ENCODE measurements around the gene KRTAP5-9. TPM values are rescaled to one million over a fixed set of nuclear protein-coding genes. Genes with fewer than 3 reads are reported as not detected.
A peak's percentile ranks its signal among the peaks of the same experiment; 100 is the strongest.

Gene KRTAP5-9
- total and polyA plus RNA-seq, 3 experiments from 2014 or later: not detected

- peaks cover 0 to 10% (median 5%) of the 10 kb centered on the region in 5 donors for H3K9me3 Mint-ChIP-seq
- H3K9me3 ChIP-seq (ENCODE audit: low read length): no peaks in the 10 kb centered on the region
- no peak for DNase-seq
- H3K36me3 ChIP-seq (ENCODE audit: insufficient read depth, low read length): no peaks in the 10 kb centered on the region
- peaks cover 3% of the 10 kb centered on the region for H3K27me3 ChIP-seq (ENCODE audit: insufficient read depth, low read length, poor library complexity, severe bottlenecking)
- no peaks in the 10 kb centered on the region for H3K4me1 ChIP-seq (ENCODE audit: insufficient read depth, low read length)
- no peak overlapping the region for H3K4me3 ChIP-seq (ENCODE audit: low read length)
- H3K4me3 Mint-ChIP-seq: no peak overlapping the region
- POLR2A ChIA-PET: no interaction called here
- peaks cover 0 to 8% (median 7%) of the 10 kb centered on the region in 3 donors for H3K4me1 Mint-ChIP-seq
- peaks cover 25 to 60% of the 10 kb centered on the region in 2 donors for H3K27me3 Mint-ChIP-seq
- H3K36me3 Mint-ChIP-seq: peaks cover 0 to 11% (median 0%) of the 10 kb centered on the region in 3 donors
- CTCF ChIA-PET: no interaction called here
- H3K27ac Mint-ChIP-seq: no peak overlapping the region
- H3K27ac ChIP-seq (ENCODE audit: low read depth, low read length): no peak overlapping the region
These were observed 4.4 kb upstream of the KRTAP5-9 start for GRCh38 chr11:71543866-71544265.

DNA sequence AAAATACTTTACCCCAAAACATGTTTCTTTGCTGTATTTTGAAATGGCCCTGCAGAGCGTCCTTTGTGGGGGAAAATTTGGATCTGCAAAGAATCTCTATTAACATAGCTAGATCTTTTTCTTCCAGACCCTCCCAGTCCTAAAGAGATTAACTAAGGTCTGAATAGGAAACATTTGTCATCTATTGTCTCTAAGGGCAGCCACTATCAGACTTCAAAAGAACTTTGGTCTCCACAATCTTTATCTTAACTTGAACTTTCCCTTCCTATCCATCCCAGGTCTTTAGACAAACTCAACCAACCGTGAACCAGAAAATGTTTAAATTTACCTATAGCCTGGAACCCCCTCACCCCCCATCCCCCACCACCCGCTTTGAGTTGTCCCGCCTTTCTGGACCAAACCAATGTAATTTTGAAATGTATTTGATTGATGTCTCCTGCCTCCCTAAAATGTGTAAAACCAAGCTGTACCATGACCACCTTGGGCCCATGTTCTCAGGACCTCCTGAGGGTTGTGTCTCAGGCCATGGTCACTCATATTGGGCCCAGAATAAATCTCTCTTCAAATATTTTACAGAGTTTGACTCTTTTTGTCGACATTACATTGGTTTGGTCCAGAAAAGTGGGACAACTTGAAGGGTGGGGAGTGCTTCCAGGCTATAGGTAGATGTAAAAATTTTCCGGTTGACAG is 3.5 kb upstream of the KRTAP5-9 start:
- ChIA-PET CTCF (no interaction called here), POLR2A (no interaction called here)
- Mint-ChIP-seq H3K36me3 (peaks cover 0 to 11% (median 0%) of the 10 kb centered on the region in 3 donors), H3K4me3 (no peak overlapping the region), H3K9me3 (peaks cover 0 to 10% (median 5%) of the 10 kb centered on the region in 5 donors), H3K4me1 (peaks cover 0 to 8% (median 7%) of the 10 kb centered on the region in 3 donors), H3K27ac (peak overlapping the region in 1 of 8 donors; percentile 31), H3K27me3 (peaks cover 30 to 60% of the 10 kb centered on the region in 2 donors)
- Histone ChIP-seq H3K9me3 (ENCODE audit: low read length) (no peaks in the 10 kb centered on the region), H3K27me3 (ENCODE audit: insufficient read depth, low read length, poor library complexity, severe bottlenecking) (peaks cover 3% of the 10 kb centered on the region), H3K4me1 (ENCODE audit: insufficient read depth, low read length) (no peaks in the 10 kb centered on the region), H3K4me3 (ENCODE audit: low read length) (no peak overlapping the region), H3K36me3 (ENCODE audit: insufficient read depth, low read length) (no peaks in the 10 kb centered on the region), H3K27ac (ENCODE audit: low read depth, low read length) (no peak overlapping the region)
- no peak for DNase-seq

DNA sequence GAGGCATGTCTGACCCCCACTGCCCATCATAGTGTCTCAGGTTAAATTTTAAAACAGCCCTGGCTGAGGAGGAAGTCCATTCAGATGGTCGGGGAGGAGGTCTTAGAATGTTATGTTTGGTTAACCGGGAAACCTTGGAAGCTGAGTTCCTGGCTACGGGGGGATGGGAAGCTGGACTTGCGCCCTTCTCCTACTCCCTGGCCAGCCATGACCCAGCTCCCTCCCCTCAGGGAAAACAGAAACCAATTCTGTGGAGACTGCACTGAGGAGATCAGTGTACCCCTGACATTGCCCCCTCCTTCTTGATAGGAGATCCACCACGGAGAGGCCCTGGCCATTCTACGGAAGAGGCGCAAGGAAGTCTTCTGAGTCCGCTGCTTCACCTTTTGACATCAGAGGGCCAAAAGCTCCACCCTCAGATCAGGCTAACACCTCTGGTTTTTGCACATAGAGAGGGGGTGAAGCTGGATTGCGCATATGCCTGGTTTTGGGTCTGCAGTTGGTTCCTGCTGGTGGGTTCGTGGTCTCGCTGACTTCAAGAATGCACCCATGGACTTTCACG is 2.7 kb upstream of the KRTAP5-9 start:
- ChIA-PET POLR2A (no interaction called here), CTCF (no interaction called here)
- no peak for DNase-seq
- Histone ChIP-seq H3K4me3 (ENCODE audit: low read length) (no peak overlapping the region), H3K27me3 (ENCODE audit: insufficient read depth, low read length, poor library complexity, severe bottlenecking) (peaks cover 3% of the 10 kb centered on the region), H3K4me1 (ENCODE audit: insufficient read depth, low read length) (no peaks in the 10 kb centered on the region), H3K36me3 (ENCODE audit: insufficient read depth, low read length) (no peaks in the 10 kb centered on the region), H3K27ac (ENCODE audit: low read depth, low read length) (no peak overlapping the region), H3K9me3 (ENCODE audit: low read length) (no peaks in the 10 kb centered on the region)
- no peak overlapping the region for H3K27ac Mint-ChIP-seq
- H3K4me3 Mint-ChIP-seq: no peak overlapping the region
- H3K9me3 Mint-ChIP-seq: peaks cover 0 to 9% (median 5%) of the 10 kb centered on the region in 5 donors
- H3K27me3 Mint-ChIP-seq: peaks cover 30 to 62% of the 10 kb centered on the region in 2 donors
- H3K36me3 Mint-ChIP-seq: peaks cover 0 to 11% (median 0%) of the 10 kb centered on the region in 3 donors
- H3K4me1 Mint-ChIP-seq: peaks cover 0 to 8% (median 7%) of the 10 kb centered on the region in 3 donors

GRCh38 chr11:71548716-71549151 is 514 bp downstream of the KRTAP5-9 start:
- Mint-ChIP-seq H3K9me3 (peaks cover 0 to 2% (median 0%) of the 10 kb centered on the region in 5 donors), H3K27me3 (peaks cover 22 to 41% of the 10 kb centered on the region in 2 donors), H3K4me1 (peaks cover 0 to 4% (median 2%) of the 10 kb centered on the region in 3 donors), H3K4me3 (no peak overlapping the region), H3K27ac (no peak overlapping the region), H3K36me3 (no peaks in the 10 kb centered on the region)
- H3K4me1 ChIP-seq (ENCODE audit: insufficient read depth, low read length): no peaks in the 10 kb centered on the region
- no peaks in the 10 kb centered on the region for H3K9me3 ChIP-seq (ENCODE audit: low read length)
- POLR2A ChIA-PET: no interaction called here
- H3K27me3 ChIP-seq (ENCODE audit: insufficient read depth, low read length, poor library complexity, severe bottlenecking): peaks cover 3% of the 10 kb centered on the region
- DNase-seq: no peak
- no peak overlapping the region for H3K4me3 ChIP-seq (ENCODE audit: low read length)
- H3K27ac ChIP-seq (ENCODE audit: low read depth, low read length): no peak overlapping the region
- no peaks in the 10 kb centered on the region for H3K36me3 ChIP-seq (ENCODE audit: insufficient read depth, low read length)
- CTCF ChIA-PET: no interaction called here

- Mint-ChIP-seq H3K4me3 (no peak overlapping the region), H3K27me3 (peaks cover 12 to 32% of the 10 kb centered on the region in 2 donors), H3K36me3 (no peaks in the 10 kb centered on the region), H3K9me3 (no peaks in the 10 kb centered on the region), H3K27ac (no peak overlapping the region), H3K4me1 (no peaks in the 10 kb centered on the region)
- Histone ChIP-seq H3K4me1 (ENCODE audit: insufficient read depth, low read length) (no peaks in the 10 kb centered on the region), H3K4me3 (ENCODE audit: low read length) (no peak overlapping the region), H3K27me3 (ENCODE audit: insufficient read depth, low read length, poor library complexity, severe bottlenecking) (peaks cover 3% of the 10 kb centered on the region), H3K27ac (ENCODE audit: low read depth, low read length) (no peak overlapping the region), H3K9me3 (ENCODE audit: low read length) (no peaks in the 10 kb centered on the region), H3K36me3 (ENCODE audit: insufficient read depth, low read length) (no peaks in the 10 kb centered on the region)
- POLR2A ChIA-PET: no interaction called here
- DNase-seq: no peak
- CTCF ChIA-PET: no interaction called here
These were observed 3.5 kb downstream of the KRTAP5-9 start for GRCh38 chr11:71551711-71552110.

DNA sequence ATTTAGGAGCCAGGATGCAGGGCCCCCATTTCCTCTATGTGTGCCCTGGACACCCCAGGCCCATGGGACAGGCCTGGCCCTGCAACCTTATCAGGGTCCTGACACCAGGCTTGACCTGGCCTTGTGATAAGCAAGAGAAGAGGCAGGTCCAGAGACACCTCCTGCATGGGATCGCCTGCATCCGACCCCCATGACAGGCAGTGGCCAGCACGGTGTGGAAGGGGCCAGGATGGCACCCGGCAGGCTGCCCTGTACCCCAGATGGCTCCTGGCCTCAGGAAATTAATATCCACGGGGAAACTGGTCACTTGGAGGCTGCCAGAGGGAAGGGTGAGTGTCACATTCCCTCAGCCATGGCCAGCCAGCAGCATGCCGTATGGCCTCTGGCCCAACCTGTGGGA is 6.8 kb downstream of the KRTAP5-9 start:
- Histone ChIP-seq H3K27ac (ENCODE audit: low read depth, low read length) (no peak overlapping the region), H3K4me1 (ENCODE audit: insufficient read depth, low read length) (no peaks in the 10 kb centered on the region), H3K27me3 (ENCODE audit: insufficient read depth, low read length, poor library complexity, severe bottlenecking) (no peaks in the 10 kb centered on the region), H3K36me3 (ENCODE audit: insufficient read depth, low read length) (no peaks in the 10 kb centered on the region), H3K9me3 (ENCODE audit: low read length) (no peaks in the 10 kb centered on the region), H3K4me3 (ENCODE audit: low read length) (no peak overlapping the region)
- Mint-ChIP-seq H3K9me3 (no peaks in the 10 kb centered on the region), H3K4me1 (no peaks in the 10 kb centered on the region), H3K27ac (no peak overlapping the region), H3K4me3 (no peak overlapping the region), H3K27me3 (peaks cover 7 to 32% of the 10 kb centered on the region in 2 donors), H3K36me3 (no peaks in the 10 kb centered on the region)
- ChIA-PET CTCF (no interaction called here), POLR2A (no interaction called here)
- no peak for DNase-seq

- ChIA-PET POLR2A (no interaction called here), CTCF (no interaction called here)
- H3K4me1 ChIP-seq (ENCODE audit: insufficient read depth, low read length): no peaks in the 10 kb centered on the region
- no peak overlapping the region for H3K27ac ChIP-seq (ENCODE audit: low read depth, low read length)
- H3K4me1 Mint-ChIP-seq: no peaks in the 10 kb centered on the region
- no peaks in the 10 kb centered on the region for H3K9me3 Mint-ChIP-seq
- no peaks in the 10 kb centered on the region for H3K9me3 ChIP-seq (ENCODE audit: low read length)
- H3K4me3 Mint-ChIP-seq: no peak overlapping the region
- no peaks in the 10 kb centered on the region for H3K36me3 Mint-ChIP-seq
- H3K4me3 ChIP-seq (ENCODE audit: low read length): no peak overlapping the region
- H3K27ac Mint-ChIP-seq: no peak overlapping the region
- DNase-seq: no peak
- H3K36me3 ChIP-seq (ENCODE audit: insufficient read depth, low read length): no peaks in the 10 kb centered on the region
- H3K27me3 ChIP-seq (ENCODE audit: insufficient read depth, low read length, poor library complexity, severe bottlenecking): no peaks in the 10 kb centered on the region
- peaks cover 7 to 37% of the 10 kb centered on the region in 2 donors for H3K27me3 Mint-ChIP-seq
These were observed 7.3 kb downstream of the KRTAP5-9 start for GRCh38 chr11:71555508-71555907.

- Mint-ChIP-seq H3K9me3 (peaks cover 0 to under 1% (median 0%) of the 10 kb centered on the region in 5 donors), H3K36me3 (peaks cover 0 to under 1% (median 0%) of the 10 kb centered on the region in 3 donors), H3K4me3 (no peak overlapping the region), H3K27me3 (peaks cover 8 to 42% of the 10 kb centered on the region in 2 donors), H3K27ac (no peak overlapping the region), H3K4me1 (no peaks in the 10 kb centered on the region)
- CTCF ChIA-PET: no interaction called here
- Histone ChIP-seq H3K27me3 (ENCODE audit: insufficient read depth, low read length, poor library complexity, severe bottlenecking) (no peaks in the 10 kb centered on the region), H3K27ac (ENCODE audit: low read depth, low read length) (no peak overlapping the region), H3K9me3 (ENCODE audit: low read length) (no peaks in the 10 kb centered on the region), H3K4me3 (ENCODE audit: low read length) (no peak overlapping the region), H3K4me1 (ENCODE audit: insufficient read depth, low read length) (no peaks in the 10 kb centered on the region), H3K36me3 (ENCODE audit: insufficient read depth, low read length) (no peaks in the 10 kb centered on the region)
- no peak for DNase-seq
- POLR2A ChIA-PET: no interaction called here
These were observed 7.8 kb downstream of the KRTAP5-9 start for GRCh38 chr11:71556018-71556417.

All from CD8-positive, alpha-beta memory T cell (primary cell).